HG02981 (cell line): ENCODE results near the gene CORO2B.
"Not testable (repeated sequence)": the region's sequence is repeated elsewhere in the genome, so short reads cannot be mapped to it uniquely, and the experiment has no call there.

ENCODE experiments used
- ATAC-seq: cut with Tn5 transposase; IDR thresholded peaks from one replicate; pipeline ENCODE4 v1.9.1; 2021; ENCODE audit warnings: mild to moderate bottlenecking, moderate library complexity; ENCODE audit not compliant: unreplicated experiment

CORO2B gene

DNA sequence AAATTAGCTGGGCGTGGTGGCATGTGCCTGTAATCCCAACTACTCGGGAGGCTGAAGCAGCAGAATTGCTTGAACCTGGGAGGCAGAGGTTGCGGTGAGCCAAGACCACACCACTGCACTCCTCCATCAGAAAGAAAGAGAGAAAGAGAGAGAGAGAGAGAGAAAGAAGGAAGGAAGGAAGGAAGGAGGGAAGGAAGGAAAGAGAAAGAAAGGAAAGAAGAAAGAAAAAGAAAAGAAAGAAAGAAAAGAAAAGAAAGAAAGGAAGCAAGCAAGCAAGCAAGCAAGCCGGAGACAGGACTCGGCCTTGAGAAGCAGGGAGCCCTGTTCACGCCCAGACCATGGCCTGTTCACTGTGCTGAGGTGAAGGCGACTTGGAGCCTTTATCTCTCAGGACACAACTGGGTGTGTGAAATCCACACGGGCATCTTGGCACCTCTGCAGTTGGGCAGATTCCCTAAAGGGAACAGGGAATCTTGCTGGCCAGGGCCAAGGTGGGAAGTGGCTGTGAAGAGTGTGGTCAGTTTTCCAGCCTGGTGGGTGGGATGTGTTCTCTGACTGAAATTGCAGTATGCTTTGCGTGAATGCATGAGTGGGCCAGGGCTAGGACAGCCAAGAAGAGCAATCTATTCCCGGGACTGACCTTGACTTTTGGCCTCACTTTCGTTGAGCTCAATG is 90.3 kb downstream of the CORO2B start:
- ATAC-seq: no peak

- ATAC-seq: no peak
Measured at GRCh38 chr15:68672251-68672650, 93.5 kb downstream of the CORO2B start.

GRCh38 chr15:68672781-68673205 is 94.0 kb downstream of the CORO2B start:
- ATAC-seq: no peak

DNA sequence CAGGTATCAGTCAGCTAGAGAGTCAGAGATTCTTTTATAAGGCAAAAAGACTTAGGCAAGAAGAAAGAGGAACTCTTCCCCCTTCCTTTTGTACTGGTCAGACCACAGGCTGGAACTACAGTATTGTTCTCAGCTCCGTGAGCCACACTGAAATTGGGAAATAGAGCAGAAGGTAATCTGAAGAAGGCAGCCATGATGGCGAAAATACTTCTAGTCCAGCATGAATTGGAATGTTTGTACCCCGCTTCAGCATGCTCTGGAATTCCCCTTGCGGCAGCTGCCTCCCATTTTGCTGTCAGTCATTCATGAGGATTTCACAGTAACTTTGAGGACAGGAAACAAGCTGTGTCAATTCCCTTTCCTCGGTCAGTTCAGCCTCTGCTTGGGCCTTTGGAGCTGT is 96.2 kb downstream of the CORO2B start:
- no peak for ATAC-seq

- ATAC-seq: no peak
Measured at GRCh38 chr15:68676011-68676605, 97.3 kb downstream of the CORO2B start.

GRCh38 chr15:68676926-68677325 is 98.1 kb downstream of the CORO2B start:
- ATAC-seq: no peak

GRCh38 chr15:68677996-68678395 is 99.2 kb downstream of the CORO2B start:
- ATAC-seq: no peak

DNA sequence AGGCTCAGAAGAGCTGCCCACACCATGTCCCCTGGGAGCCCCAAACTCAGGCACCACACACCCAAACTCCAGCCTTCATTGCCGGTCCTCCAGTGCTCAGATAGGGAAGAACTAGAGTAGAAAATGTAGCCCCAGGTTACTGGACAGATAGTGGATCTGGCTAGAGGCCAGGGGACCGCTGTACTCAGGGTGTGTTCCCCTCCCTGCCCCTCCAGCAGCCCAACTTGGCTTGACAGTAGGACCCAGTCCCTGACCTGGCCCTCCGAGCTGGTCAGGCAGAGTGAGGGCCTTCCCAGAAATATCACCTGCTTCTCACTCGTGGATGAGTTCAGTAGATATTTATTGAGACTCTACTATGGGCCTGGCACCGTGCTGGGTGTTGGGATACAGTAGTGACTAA is 100.0 kb downstream of the CORO2B start:
- no peak for ATAC-seq

DNA sequence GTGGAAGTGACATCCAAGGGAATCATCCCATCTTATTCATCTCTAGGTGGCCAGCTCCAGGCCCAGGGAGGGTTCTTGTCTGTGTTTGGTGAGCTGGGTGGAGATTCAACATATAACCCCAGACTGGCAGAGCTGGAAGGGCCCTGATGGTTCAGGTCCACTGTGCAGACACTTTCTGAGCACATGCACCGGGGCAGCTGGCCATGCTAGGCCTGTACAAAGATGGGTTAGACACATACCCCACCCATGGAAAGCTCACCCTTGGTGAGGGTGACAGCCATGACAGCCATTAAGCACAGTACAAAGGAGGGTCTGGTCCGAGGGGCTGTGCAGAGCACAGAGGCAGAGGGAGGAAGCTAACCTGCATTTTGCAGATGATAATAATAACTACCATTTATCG is 100.4 kb downstream of the CORO2B start:
- ATAC-seq: no peak

GRCh38 chr15:68679961-68680371 is 101.2 kb downstream of the CORO2B start:
- ATAC-seq: no peak

GRCh38 chr15:68680756-68681155 is 102.0 kb downstream of the CORO2B start:
- not testable (repeated sequence) for ATAC-seq

DNA sequence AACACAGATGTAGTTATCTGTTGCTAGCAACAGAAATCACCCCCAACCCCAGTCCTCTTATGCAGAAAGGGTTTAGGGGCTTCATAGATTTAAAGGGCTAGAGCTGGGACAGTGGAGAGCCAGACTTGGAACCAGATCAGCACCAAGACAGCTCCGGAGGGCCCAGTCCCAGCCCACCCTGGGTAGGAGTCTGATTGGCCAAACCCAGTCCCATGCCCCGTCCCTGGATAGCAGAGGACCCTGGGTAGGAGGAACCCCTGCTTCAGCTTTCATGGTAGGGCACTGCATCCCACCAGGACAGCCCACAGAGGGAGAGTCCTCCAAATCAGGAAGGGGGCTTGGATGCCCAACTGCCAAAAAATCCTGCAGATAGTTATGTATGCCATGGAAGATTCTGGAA is 103.0 kb downstream of the CORO2B start:
- no peak for ATAC-seq

DNA sequence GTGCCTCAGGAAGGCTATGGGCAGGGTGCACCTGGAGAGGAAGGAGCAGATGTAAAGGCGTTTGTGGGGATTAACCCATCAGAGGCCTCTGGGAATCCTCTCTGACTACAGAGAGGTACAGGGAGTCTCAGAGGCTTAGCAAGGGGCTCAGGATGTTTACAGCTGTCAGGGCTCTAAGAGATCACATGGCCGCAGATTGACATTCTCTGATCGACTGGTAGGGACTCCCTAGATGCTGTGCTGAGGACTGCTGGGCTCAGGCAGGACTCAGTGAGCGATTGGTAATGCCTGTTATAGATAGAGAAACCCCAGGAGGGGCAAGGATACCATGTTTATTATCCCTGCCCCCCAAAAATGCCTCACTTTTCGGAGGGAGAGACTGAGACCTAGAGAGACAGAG is 103.5 kb downstream of the CORO2B start:
- ATAC-seq: no peak

GRCh38 chr15:68683026-68683425 is 104.2 kb downstream of the CORO2B start:
- no peak for ATAC-seq

DNA sequence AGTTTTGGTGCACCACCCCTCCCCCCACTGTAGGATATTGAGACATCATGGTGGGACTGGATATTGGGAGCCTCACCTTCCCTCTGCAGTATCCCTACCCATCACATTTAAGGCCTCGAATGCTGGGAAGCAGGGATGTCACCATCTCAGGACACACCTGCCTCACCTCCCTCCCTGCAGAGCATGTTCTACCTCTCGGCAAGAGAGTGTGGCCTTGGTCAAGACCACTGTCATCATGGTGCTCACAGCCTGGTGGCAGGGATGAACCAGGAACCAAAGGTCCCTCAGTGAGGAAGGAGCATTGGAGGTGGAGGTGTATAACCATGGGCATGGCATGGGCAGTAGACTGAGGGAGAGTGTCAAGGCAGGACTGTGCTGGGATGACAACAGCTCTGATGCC is 104.8 kb downstream of the CORO2B start:
- no peak for ATAC-seq

DNA sequence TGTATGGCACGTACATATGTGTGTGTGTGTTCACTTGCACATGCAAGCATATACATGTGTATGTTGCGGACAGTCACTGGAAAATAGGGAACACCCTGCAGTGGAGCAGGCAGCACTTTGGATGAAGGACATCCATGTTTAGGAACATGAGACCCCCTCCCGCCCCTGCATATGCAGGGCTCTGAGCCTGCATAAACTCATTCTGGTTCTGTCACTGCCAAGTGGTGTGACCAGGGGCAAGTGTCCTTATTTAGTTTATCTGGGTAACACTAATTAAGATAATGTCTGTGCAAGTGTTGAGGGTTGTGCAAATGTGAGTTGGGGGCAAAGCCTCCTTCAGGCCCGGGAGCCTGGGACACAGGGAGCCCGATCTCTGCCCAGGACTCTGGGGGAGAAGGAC is 105.7 kb downstream of the CORO2B start:
- no peak for ATAC-seq

DNA sequence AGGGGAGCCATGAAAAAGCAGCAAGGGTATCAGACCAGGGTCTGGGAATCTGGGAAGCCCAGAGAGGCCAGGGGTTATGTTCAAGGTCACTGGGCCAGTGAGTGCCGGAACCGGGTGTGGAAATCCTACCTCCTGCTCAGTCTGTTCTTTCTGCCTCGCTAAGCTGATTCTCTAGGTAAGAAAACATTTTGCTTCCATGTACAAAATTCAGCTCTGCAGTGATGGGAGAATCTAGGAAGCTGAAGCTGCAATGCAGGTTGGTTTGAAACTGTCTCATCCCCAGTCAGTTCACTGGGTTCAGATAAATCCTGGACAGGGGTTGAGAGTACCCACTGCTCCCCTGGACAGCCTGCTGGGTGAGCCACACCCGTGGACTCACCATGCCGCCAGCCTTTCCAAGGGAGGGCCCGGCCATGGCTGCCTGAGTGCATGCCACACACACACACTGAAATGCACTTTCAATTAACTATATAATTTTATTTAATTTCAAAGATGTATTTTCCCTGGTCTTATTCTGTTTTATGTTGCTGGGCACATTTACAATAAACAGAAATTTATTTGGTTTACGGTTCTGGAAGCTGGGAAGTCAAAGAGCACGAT is 108.4 kb downstream of the CORO2B start:
- ATAC-seq: no peak

GRCh38 chr15:68691705-68692104 is 112.9 kb downstream of the CORO2B start:
- no peak for ATAC-seq

- ATAC-seq: no peak
Measured at GRCh38 chr15:68693071-68693470, 114.3 kb downstream of the CORO2B start.

- ATAC-seq: no peak
Measured at GRCh38 chr15:68694111-68694510, 115.3 kb downstream of the CORO2B start.

GRCh38 chr15:68695061-68695595 is 116.3 kb downstream of the CORO2B start:
- no peak for ATAC-seq
